Measurements from ENCODE around the gene IGF2BP2. TPM values are rescaled to one million over a fixed set of nuclear protein-coding genes. Genes with fewer than 3 reads are reported as not detected.
"Not testable (repeated sequence)": the region's sequence is repeated elsewhere in the genome, so short reads cannot be mapped to it uniquely, and the experiment has no call there.

Gene IGF2BP2
- total RNA-seq, 1 donor from 2014 or later, result 26.7 TPM

DNA sequence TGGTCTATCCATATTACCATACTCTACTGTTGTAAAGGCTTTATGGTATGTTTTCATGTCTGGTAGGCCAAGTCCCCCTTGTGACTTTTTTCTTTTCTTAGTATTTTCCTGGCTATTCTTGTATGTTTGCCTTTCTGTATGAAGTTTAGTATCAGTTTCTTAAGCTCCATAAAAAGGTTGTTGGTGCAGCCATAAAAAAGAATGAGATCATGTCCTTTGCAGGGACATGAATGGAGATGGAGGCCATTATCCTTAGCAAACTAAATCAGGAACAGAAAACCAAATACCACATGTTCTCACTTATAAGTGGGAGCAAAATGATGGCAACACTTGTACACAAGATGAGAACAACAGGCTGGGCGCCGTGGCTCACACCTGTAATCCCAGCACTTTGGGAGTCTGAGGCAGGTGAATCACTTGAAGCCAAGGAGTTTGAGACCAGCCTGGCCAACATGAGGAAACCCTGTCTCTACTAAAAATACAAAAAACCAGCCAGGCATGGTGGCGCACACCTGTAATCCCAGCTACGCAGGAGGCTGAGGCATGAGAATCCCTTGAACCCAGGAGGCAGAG is 13.7 kb upstream of the IGF2BP2 start:
- DNase-seq (ENCODE audit: low spot score), result not testable (repeated sequence)

DNA sequence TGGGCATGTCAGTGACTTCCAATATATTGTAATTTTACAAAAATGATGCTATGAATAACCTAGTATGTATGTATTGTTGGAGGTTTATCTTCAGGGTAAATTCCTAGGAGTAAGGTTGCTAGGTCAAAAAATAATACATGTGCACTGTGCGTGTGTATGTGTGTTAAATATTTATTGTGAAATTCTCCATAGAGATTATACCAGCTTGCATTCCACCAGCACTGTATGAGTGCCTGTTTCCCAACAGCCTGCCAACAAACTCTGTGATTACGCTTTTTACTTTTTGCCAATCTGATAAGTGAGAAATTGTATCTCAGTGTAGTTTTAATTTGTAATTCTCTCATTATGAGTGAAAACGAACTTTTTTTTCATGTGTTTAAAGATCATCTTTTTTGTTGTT is 12.6 kb upstream of the IGF2BP2 start:
- no peak for DNase-seq (ENCODE audit: low spot score)

DNA sequence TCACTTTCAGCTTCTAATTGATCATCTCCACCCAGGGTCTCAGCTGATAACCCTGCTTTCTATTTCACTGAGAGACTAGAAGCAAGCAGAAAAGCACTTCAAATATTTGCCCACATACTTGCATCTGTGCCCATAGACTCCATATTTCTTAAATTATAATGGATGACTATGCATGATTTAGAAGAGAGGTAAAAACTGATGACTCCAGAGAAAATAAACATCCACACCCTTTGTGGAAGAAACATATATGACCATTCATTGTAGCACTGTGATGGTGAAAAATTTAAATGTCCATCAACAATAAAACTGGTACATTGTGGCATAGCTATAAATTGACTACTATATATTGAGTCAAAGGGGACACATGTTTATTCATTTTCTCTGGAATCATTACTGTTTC is 7.1 kb upstream of the IGF2BP2 start:
- no peak for DNase-seq (ENCODE audit: low spot score)

DNA sequence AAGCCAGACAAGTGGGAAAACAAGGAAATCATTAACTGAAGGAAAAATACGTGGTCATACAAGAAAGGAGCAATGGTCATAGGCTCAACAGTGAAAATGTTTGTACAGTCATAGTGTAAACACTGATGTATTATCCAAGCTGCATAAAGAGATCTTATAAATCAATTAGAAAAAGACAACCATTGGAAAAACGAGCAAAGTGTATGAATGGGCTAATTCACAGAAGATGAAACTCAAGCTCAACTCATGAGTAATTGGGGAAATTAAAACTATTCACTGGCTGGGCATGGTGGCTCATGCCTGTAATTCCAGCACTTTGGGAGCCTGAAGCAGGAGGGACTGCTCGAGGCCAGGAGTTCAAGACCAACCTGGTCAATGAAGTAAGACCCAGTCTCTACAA is 6.4 kb upstream of the IGF2BP2 start:
- no peak for DNase-seq (ENCODE audit: low spot score)

DNA sequence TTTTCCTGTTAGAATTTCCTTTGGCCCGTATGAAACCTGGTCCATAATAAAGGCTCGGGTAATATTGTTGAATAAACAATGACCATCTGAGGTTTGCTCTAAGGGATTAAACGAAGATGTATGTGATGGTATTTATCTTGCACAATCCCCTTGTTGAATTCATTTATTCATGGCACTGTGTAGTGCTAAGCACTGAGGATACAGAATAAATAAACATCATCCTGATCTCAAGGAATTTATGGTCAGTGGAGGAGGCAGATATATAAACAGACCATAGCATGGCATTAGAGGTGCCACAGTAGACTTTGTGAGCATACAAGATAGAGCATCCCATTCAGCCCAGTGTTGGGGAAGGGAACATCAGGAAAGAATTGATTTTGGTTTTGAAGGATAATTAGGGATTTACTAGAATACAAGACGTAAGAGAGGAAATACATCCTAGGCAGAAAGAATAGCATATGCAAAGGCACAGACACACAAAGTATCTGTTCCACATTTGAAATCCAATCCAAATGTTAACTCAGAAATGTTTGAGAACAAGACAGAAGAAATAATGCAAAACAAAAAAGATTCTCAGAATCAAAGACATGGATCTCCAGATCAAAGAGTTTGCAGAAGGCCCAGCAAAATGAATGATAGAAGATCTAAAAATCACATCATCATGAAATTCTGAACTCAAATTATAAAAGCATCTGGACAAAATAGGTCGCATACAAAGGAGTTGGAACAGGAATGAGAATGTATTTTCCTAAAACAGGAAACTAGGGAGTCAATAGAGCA is 5.4 kb upstream of the IGF2BP2 start:
- no peak for DNase-seq (ENCODE audit: low spot score)

DNA sequence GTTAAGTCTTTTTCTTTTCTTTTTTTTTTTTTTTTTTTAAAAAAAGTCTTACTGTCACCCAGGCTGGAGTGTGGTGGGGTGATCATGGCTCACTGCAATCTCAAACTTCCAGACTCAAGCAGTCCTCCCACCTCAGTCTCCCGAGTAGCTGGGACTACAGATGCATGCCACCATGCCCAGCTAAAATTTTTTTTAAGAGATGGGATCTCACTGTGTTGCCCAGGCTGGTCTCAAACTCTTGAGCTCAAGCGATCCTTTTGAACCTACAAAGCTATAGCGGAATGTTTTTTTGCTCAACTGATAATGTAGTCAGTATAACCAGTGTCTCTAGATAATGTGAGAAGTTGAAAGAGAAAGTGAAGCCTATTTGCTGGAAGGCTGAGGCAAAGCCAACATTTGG is 3.9 kb upstream of the IGF2BP2 start:
- DNase-seq (ENCODE audit: low spot score), result no peak

DNA sequence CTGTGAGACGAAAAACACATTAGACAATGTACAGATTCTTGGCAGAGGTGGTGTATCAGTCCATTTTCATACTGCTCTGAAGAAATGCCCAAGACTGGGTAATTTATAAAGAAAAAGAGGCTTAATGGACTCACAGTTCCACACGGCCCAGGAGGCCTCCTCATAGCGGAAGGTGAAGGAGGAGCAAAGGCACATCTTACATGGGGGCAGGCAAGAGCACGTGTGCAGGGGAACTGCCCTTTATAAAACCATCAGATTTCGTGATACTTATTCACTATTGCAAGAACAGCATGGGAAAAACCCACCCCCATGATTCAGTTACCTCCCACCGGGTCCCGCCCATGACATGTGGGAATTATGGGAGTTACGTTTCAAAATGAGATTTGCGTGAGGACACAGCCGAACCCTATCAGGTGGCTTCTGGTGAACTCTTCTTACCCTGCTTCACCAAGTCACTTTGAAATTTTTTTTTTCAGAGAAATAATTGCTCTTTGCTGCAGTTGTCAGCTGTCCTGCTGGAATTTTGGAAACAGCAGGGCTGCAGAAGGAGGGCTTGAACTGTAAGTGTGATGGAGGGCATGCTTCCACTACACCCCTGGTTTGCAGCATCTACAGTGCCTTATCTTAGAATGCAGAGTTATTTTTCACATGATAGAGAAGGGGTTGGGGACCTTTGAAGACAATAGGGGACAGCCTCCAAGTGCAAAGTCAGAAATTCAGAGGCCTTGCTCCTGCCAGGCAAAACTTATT is 2.9 kb upstream of the IGF2BP2 start:
- no peak for DNase-seq (ENCODE audit: low spot score)

DNA sequence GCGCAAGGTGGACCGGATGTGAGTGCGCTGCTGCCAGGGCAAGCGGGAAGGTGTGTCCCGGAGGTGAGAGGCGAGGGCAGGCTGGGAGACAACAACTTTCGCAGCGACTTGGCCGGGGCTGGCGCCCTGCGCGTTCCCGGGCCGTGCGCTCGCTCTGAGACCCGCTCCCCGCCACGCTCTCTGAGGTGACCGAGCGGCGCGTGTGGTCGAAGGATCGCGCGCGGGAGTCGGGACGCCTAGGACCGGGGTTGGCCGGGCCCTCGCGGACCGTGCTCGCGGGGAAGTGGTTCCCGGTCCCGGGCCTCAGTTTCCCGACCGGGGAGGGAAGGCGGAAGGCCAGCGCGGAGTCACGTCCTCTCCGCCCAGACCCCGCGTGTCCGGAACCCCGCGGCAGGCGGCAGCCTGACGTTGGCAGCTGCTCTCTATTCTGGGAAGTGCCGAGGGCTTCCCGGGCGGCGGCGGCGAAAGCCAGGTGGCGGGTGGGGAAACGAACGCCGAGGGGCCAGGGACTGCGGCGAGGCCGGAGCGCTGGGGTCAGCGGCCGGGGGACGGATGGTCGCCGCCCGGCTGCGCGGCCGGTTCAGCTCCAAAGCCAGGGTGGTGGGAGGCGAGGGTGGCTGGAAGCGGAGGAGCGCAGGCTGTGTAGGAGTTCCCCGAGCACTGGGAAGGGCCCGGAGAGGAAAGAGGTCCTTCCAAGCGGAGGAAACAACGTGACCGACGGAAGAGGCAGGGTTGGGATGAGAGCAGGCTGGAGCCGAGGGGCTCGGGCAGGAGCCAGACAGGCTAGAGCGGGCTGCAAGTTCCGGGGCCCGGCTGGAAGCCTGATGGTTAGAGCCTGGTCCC is 1.0 kb upstream of the IGF2BP2 start:
- DNase-seq (ENCODE audit: low spot score), result no peak

DNA sequence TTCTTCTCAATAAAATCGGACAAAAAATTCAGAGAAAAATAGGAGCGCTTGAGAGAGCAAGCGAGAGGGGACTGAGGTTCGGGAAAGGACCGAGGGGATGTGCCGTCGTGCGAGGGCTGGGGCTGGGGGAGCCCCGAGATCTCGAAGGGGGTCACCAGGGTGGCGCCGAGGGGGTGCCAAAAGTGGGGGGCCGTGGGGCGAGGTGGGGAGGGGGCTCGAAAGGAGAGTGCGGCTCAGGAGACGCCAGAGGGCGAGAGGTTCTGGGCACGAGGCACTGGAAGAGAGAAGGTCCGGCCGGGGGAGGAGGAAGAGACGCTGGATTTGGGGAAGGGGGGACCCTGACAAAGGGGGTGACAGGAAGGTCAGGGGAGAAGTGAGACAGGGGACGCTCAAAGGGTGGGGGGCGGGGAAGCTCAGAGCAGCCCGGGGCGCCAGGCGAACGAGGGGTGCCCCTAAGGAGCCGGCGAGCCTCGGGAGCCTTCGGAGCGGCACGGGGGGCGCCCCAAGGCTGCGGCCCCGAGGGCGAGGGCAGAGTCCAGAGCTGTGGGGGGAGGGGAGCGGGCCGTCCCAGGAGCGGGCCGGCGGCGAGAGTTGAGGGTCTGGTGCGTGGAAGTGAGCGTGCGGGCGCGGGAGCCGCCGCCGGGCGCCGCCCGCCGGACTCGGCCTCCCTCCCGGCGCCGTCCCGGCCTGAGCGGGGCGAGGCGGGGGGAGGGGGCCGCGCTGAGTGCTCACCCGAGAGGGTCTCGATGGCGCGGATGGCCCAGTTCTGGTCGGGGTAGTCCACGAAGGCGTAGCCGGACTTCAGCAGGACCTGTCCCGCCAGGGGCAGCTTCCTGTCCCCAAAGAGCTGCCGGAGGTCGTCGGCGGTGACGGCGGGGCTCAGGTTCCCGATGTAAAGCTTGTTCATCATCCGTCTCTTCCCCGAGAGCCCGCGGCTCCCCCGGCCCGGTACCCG is 514 bp downstream of the IGF2BP2 start:
- DNase-seq (ENCODE audit: low spot score), result no peak

DNA sequence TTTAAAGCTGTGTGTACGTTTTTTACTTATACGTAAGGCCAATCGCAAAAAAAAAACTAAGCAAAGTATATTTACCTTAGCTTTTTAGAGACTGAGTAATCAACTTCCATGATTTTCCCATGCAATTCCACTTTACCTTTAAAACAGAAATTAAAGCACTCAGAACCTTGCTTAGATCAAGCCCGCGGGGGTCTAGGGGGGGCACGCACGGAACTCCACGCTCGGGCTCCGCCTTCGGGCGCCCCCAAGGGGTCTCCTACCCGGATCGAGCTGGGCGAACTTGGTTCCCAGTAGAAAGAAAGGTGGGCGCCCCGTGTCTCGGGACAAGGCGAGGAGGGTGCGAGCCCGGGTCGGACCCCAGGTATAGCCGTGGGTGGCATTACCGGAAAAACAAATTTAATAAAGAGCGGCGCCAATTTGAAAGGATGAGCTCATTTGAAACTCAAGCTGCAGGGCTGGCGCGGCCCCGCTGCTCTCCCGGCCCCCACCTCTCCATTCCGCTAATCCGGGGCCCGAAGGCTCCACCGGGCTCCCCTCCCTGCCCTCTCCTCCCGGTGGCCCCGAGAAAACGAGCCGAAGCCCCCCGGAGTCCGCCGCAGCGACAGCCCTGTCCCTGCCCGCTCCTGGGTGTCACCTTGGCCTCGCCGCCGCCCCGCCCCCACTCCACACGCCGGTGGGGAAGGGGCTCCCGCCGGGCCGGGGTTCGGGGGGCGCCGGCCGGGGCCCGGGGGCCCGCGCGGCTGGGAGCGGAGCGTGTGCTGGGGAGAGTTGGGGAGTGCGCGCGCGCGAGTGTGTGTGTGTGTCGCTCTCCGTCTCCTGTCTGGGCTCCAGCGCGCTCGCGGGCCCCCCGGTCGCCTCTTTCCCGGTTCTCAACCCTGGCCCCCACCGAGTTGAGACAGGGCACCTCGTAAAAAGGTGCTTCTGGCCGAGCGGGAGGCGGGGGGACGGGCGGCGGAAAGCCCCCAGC is 1.5 kb downstream of the IGF2BP2 start:
- no peak for DNase-seq (ENCODE audit: low spot score)

DNA sequence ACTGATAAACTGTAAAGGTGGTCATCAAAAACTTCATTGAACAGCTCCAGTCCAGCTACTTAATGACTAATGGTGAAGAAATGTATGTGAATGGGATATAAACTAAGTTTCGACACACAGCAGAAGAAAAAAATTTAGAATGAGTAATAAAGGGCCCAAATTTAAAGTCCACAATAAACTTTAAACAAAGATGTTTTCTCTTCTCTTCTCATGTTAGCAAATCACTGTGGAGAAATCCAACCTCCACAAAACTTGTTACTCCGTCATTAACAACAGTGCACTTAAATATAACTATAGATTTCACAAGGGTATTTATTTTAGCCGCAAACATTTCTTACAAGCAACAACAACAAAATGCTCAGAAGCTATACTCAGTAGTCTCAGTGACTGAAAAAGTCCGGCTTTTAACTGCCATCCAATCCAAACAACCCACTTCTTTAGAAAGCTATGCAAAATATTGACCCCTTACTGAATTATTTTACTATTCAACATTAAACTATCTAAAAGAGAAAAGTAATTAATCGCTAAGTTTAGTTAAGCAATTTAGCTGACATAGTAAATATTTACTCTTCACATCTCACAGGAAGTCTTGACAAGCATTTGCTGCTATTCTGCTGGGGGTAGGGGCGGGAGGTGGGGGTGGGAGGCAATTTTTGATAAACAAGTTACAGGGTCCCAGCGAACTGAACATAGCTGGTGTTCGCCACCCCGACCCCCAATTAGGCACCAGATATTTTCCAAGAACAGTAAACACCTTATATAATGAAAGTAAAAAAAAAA is 2.4 kb downstream of the IGF2BP2 start:
- DNase-seq (ENCODE audit: low spot score), result no peak

DNA sequence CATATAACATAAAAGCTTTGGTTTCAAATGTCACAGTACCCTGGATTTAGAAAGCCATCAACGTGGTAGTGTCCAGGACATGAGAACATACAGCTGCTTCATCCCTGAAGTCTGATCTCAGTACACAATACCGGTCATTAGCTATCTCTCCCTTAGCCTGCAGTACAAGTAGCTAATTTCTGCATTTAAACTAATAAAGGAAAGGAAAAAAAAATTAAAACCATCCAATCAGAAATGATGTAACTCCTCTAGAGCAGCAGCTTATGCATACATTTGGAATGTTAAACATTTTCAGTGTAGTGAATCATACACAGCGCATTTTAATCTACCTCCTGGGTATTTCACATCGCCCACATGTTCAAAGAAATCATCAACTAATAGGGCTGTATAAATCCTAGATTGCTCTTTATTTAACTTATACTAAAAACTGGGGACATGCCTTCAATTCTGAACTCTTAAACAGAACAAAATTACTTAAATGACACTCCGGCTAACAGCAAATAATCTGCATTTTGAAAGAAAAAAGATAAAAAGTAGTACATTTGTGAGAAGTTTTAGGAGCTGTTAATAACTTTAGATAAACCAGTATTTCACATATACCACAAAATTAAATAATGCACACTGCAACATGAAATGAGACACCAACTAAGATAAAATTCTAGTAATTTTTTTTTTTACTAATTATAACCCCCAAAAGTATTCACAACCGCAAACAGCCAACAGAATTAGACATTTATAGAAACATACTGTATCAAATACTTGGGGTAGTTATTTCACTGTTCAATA is 3.7 kb downstream of the IGF2BP2 start:
- DNase-seq (ENCODE audit: low spot score), result no peak

DNA sequence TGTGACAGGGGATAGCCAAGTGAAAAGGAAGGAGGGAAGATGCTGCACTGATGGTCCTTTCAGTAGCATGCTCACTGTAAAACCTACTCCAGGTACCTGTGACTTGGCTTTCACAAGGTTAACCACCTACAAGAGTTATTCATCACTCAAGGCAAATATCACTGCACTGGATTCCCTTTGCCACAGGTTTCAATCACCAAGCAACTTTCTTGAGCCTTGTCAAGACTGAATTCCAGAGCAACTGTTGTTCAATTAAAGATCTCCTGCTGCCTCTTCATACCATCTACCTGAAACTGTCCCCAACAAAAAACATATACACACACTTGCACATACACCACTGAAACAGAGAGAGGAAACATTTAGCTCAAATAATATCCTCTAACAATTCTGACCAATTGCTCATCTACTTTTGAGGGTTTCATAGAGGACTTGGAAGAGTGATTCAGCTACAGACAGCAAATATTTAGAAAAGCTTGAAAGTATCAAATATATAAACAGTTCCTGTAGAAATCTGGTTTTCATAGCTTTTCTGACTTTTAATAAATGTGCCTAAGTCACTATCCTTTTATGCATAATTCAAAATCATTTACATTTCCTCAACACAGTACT is 6.5 kb downstream of the IGF2BP2 start:
- no peak for DNase-seq (ENCODE audit: low spot score)

DNA sequence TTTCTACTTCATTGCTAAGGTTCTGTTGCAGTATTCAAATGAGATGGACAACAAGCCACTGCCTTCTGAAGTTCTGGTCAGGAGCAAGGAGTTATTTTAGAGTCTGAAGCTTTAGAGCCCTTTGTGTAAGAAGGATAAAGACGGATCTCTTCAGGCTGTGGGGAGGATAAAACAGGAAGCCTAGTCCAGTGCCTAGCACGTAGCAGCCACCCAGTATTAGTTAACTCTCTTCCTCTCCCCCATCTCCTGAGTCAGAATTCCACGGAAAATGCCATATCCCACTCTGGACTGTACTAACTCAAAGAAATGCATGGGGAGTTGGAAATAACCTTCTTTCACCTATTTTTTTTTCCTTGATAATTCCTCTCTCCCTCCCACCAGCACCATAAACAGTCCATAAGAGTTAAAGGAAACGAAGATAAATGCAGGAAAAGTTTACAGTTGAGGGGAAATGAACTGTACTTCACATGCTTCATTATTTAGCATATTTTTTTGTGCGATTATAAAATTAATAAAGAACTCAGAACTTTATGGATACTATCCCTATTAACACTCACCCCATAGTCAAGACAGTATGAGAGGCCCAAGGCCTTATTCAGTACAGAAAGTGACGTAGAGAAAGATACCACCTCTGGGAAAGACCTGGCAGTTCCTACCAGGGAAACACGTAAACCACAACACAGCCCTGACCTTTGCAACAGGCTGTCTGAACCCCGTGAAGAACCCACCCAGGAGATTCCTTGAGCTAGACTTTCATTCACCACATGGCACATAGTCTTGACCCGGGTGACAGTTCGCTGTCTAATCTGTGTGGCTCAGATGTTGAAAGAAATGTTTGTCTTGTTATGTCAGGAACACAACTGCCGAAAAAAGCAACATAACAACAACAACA is 9.2 kb downstream of the IGF2BP2 start:
- DNase-seq (ENCODE audit: low spot score), result no peak

DNA sequence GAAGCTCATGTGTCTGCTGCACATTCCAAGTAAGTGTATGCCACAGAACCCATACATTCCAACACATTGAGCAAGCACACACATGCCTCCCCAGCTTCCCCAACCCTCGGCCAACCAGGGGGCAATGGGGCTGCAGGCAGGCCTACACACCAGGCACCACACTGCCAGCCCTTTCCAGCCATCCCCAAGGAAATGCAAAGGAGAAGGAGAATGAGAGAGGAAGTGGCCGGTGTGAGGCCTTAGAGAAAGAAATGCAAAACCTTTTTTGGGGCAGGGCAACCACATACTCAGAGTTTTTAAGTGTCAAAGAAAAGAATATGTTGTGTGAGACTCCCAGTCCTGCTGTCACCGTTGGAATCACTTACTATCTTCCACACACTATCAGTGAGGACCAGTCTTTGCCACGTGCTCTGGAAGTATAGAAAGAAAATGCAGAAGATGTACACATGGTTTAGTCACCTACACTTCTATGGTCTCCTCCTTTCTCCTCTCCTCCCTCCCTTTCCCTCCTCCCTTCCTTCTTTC is 11.1 kb downstream of the IGF2BP2 start:
- DNase-seq (ENCODE audit: low spot score), result no peak

DNA sequence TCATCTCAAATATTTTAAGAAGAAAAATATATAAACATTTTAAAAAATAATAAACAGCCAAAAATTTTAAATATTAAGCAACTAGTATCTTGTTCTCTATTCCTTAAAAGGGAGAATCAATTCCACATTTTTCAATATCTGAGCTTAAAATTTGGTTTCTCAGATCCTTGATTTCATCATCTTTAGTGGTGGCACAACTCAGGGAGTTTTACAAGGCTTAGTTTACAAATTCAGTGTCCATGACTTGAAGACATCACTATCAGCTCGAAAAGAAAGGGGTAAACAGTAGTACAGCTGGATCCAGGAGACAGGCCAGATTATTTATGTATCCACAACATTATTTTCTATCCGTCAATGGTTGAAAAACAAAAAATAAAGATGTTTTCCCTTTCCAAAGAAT is 11.6 kb downstream of the IGF2BP2 start:
- no peak for DNase-seq (ENCODE audit: low spot score)
